Duodenal mucosa (tissue), 2 donors: ENCODE data around the gene GMDS.

ENCODE experiments used
- H3K27ac ChIP-seq: one replicate; pipeline ENCODE4 v1.7.0; 2013; ENCODE audit warnings: low read depth, low read length
- H3K27me3 ChIP-seq, 2 donors: one replicate each; pipeline ENCODE4 v1.7.0; 2013; ENCODE audit warnings: low read length in 2 of 2, control low read depth in 1 of 2; ENCODE audit not compliant: insufficient read depth in 2 of 2, control insufficient read depth in 1 of 2
- H3K36me3 ChIP-seq, 2 donors: one replicate each; pipeline ENCODE4 v1.7.0; 2013; ENCODE audit warnings: low read length in 2 of 2, control low read depth in 1 of 2; ENCODE audit not compliant: insufficient read depth in 2 of 2, control insufficient read depth in 1 of 2
- H3K4me1 ChIP-seq, 2 donors: one replicate each; pipeline ENCODE4 v1.7.0; 2013; ENCODE audit warnings: low read length in 2 of 2, control low read depth in 1 of 2; ENCODE audit not compliant: insufficient read depth in 2 of 2, control insufficient read depth in 1 of 2
- H3K4me3 ChIP-seq, 2 donors: one replicate each; pipeline ENCODE4 v1.7.0; 2013; ENCODE audit warnings: low read length in 2 of 2, low read depth in 1 of 2
- H3K9ac ChIP-seq, 2 donors: one replicate each; pipeline ENCODE4 v1.7.0; 2013; ENCODE audit warnings: low read length in 2 of 2, low read depth in 1 of 2
- H3K9me3 ChIP-seq, 2 donors: one replicate each; pipeline ENCODE4 v1.7.0; 2013; ENCODE audit warnings: low read length in 2 of 2, control low read depth in 1 of 2; ENCODE audit not compliant: control insufficient read depth in 1 of 2

Gene GMDS

DNA sequence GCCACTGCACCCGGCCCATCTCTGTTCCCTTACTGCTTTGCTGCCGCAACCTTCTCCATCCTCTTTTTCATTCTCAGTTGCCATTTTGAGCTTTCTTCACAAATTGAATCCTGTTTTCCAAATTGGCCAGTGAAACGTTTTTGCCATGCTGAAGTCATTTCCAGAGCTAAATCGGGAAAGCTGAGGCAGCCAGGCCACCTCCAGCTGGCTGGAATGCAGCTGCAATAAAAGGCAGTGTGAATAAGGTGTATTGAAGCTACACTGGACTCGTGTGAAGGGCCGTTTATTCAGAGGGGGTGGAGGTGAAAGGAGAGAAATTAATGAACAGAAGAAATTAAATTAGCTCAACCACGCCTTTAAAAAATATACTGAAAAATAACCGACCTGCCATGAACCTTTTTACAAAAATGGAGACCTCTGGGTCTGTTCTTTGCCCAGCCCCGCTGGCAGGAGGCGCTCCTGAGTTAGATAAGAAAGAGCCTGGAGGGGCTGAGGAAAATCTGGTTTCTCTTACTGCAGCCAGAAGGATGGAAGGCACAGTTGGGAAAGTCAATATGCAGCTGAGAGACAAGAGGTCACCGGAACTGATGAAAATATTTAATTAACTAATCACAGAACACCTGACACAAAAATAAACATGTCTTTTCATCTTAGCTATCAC, 351.8 kb downstream of the GMDS start:
- Histone ChIP-seq H3K4me1 (peaks cover 4 to 22% of the 10 kb centered on the region in 2 donors), H3K9me3 (no peaks in the 10 kb centered on the region), H3K27ac (no peak overlapping the region), H3K4me3 (no peak overlapping the region), H3K27me3 (no peaks in the 10 kb centered on the region), H3K9ac (no peak overlapping the region), H3K36me3 (no peaks in the 10 kb centered on the region)

DNA sequence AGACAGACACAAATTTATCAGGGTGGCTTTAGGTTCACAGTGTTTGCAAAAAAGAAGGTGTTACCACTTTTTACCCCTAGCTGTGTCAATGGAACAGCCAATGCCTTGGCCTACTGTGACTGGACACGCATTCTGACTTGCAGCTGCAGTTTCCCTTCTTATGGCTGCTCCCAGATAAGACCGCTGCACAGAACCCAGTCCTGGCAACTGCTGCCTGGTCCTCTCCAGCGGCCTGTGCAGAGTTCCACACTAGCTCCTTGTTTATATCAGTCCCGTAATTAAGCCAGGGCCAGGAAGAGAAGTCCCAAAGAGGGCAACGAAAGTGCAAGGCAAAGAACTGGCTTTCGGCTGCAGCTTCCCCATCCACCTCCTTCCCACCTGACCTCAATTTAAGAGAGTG, 352.7 kb downstream of the GMDS start:
- Histone ChIP-seq H3K27ac (no peak overlapping the region), H3K4me1 (peaks cover 4 to 22% of the 10 kb centered on the region in 2 donors), H3K9ac (no peak overlapping the region), H3K4me3 (no peak overlapping the region), H3K36me3 (no peaks in the 10 kb centered on the region), H3K9me3 (no peaks in the 10 kb centered on the region), H3K27me3 (no peaks in the 10 kb centered on the region)

DNA sequence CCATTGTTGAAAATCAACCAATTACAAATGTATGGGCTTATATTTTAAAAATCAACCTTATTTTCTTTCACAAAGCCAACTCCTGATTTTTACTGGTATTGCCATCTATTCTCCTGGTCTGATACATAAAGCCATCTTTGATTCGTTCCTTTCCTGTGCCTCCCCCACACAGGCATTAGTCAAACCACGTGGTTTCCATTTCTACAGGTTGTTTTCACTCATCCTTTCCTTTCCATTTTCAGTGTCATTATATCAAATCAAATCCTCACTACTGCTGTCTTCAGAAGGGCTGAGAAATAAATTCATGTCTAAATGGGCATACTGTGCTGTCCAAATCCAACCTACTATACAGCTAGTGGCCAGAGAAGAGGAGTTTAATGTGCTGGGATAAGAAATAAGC, 354.4 kb downstream of the GMDS start:
- no peaks in the 10 kb centered on the region for H3K36me3 ChIP-seq
- H3K4me1 ChIP-seq, result peaks cover 4 to 15% of the 10 kb centered on the region in 2 donors
- no peak overlapping the region for H3K4me3 ChIP-seq
- H3K27me3 ChIP-seq, result no peaks in the 10 kb centered on the region
- no peaks in the 10 kb centered on the region for H3K9me3 ChIP-seq
- no peak overlapping the region for H3K27ac ChIP-seq
- no peak overlapping the region for H3K9ac ChIP-seq

DNA sequence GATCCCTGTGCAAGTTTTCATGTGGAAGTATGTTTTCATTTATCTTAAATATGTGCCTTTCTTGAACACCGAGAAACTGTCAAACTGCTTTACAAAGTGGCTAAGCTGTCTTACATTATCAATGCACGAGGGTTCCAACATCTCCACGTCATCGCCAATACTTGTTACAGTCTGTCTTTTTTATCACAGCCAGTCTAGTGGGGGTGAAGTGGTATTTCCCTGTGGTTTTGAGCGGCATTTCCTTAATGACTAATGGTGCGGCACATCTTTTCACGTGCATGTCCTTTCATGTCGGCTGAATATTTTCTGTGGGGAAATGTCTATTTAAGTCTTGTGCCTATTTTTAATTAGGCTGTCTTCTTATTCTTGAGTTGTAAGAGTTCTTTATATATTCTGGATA, 355.3 kb downstream of the GMDS start:
- no peak overlapping the region for H3K4me3 ChIP-seq
- H3K27ac ChIP-seq, result no peak overlapping the region
- no peaks in the 10 kb centered on the region for H3K27me3 ChIP-seq

DNA sequence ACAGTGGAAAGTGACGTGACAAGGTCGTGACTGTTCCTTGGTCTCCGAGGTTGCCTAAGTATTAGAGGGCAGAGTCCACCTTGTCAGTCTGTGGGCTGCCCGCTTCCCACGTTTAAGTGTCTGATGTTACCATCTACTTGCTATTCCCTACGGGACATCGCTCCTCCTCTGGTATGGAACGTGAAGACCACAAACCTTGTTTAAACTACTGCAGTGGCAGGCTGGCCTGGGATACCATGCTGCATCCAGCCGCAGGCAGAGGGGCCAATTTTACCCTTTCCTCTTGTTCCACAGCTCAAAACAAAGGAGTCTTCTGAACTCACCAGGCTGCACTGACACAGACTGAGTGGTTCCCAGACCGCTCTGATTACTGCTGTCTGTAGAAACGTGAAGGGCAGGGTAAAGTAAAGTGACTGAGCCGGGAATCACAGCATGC, 359.8 kb downstream of the GMDS start:
- Histone ChIP-seq H3K27ac (no peak overlapping the region), H3K27me3 (no peaks in the 10 kb centered on the region), H3K4me1 (no peaks in the 10 kb centered on the region), H3K4me3 (no peak overlapping the region), H3K9me3 (no peaks in the 10 kb centered on the region), H3K36me3 (no peaks in the 10 kb centered on the region), H3K9ac (no peak overlapping the region)

More for the DNA sequence above, 355.3 kb downstream of the GMDS start:
- Histone ChIP-seq H3K36me3 (no peaks in the 10 kb centered on the region), H3K4me1 (peaks cover 4 to 7% of the 10 kb centered on the region in 2 donors), H3K9ac (no peak overlapping the region), H3K9me3 (no peaks in the 10 kb centered on the region)

DNA sequence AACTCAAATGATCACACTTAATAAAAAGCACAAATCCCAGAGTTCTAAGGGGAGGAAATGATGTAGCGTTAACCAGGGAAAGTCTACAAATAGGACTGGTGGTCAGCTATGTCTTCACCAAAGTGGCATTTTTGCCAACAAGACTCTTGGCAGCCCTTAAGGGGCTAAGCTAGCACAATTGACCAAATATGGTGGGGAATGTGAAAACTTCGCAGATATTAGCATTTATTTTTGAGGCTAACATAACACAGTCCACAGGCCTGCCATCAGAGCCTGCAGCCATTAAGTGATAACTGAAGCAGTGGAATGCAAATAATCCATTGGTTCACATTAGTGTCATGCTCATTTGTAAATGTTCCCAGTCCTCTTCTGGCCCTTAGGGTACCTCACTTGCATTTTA, 361.1 kb downstream of the GMDS start:
- Histone ChIP-seq H3K27ac (no peak overlapping the region), H3K9ac (no peak overlapping the region), H3K27me3 (no peaks in the 10 kb centered on the region), H3K9me3 (no peaks in the 10 kb centered on the region), H3K4me3 (no peak overlapping the region), H3K4me1 (no peaks in the 10 kb centered on the region), H3K36me3 (no peaks in the 10 kb centered on the region)

DNA sequence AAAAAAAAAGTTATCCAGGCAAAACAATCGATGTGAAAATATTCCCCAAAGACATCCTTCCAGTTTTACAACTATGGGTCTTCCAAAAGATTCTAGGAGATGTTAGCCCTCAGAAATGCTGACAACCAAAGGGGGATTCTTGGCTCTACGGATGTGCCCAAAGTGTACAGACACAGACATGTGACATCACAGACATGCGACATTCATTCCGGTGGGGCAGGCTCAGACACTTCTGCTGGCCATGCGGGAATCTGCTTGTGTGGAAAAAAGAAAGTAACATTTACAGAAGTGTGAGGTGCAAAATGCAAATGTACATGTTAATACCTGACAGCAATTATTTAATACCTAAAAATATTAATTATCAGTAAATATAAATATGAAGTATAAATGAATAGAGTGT, 367.1 kb downstream of the GMDS start:
- H3K4me1 ChIP-seq, result peaks cover 0 to 3% of the 10 kb centered on the region in 2 donors
- H3K9me3 ChIP-seq, result no peaks in the 10 kb centered on the region
- H3K4me3 ChIP-seq, result no peak overlapping the region
- H3K27ac ChIP-seq, result no peak overlapping the region
- no peak overlapping the region for H3K9ac ChIP-seq
- no peaks in the 10 kb centered on the region for H3K27me3 ChIP-seq
- peaks cover 0 to 4% of the 10 kb centered on the region in 2 donors for H3K36me3 ChIP-seq

DNA sequence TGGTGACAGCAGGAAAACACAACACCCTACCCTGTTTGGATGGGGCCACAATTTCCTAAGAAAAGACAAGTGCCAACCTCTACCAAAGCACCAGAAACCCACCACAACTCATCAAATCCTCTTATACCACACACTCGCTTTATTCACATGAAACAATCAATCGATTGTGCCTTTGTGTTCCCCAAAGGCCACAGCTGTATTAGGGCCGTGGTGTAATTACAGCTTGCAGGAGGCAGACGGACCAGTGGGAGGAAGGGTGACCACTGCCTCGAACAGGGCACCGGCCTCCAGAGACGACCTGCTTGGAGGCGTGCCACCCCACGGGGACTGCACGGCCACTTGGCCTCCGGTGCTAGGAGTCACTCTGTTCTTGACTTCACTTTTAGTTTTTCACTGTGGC, 371.6 kb downstream of the GMDS start:
- Histone ChIP-seq H3K36me3 (peaks cover 0 to 4% of the 10 kb centered on the region in 2 donors), H3K27me3 (no peaks in the 10 kb centered on the region), H3K4me1 (peaks cover 6 to 14% of the 10 kb centered on the region in 2 donors), H3K9me3 (no peaks in the 10 kb centered on the region), H3K4me3 (no peak overlapping the region), H3K9ac (no peak overlapping the region), H3K27ac (no peak overlapping the region)

DNA sequence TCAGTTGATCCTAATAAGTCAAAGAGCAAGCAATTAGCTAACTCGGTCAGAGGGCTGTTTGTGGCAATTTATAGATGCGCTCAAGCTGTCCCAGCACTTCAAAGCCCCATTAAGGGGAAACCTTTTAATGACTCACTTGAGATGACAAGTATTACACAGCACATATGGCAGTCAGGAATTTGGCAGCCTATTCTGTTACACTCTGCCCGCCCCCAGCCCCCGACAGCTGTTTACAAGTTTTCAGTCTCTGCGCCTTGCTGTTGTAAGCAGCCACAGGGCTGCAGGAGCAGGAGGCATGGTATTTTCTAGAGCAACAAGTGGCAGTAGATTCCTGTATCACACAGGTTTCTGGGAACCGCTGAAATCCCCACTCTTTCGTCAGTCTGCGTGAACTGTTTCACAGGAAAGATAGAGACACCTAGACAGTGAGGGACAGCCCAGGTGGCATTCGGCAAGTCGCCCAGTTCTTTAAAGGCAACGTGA, 372.7 kb downstream of the GMDS start:
- Histone ChIP-seq H3K4me1 (peaks cover 6 to 14% of the 10 kb centered on the region in 2 donors), H3K27me3 (no peaks in the 10 kb centered on the region), H3K9me3 (no peaks in the 10 kb centered on the region), H3K9ac (no peak overlapping the region), H3K36me3 (peaks cover 0 to 4% of the 10 kb centered on the region in 2 donors), H3K4me3 (no peak overlapping the region), H3K27ac (no peak overlapping the region)

DNA sequence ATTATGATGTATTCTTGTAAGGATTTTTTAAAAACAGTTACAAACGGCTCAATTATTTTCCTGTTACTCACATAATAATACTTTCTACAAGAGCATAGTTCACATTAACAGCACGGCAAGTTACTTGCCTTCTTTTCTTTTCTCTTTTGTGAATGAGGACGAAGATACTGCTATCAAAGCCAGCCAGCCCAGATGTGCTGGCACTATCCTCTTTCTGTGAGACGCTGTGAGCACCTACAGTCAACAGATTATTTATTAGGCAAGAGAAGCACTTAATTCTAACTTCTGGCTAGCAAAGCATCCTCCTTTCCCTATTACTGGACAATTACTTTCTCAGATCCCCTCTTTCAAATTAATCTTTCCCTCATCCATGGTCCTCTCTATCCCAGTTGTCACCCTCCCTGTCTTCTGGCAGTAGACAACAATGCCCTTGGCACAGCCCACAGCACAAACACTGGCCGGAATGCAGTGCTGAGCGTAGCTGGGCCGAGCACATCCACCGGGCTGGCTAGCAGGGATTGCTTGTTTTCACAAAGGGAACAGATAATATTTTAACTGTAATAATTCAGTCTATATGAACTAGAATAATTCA, 373.6 kb downstream of the GMDS start:
- H3K4me1 ChIP-seq, result peaks cover 6 to 14% of the 10 kb centered on the region in 2 donors
- H3K27ac ChIP-seq, result no peak overlapping the region
- no peak overlapping the region for H3K4me3 ChIP-seq
- H3K9ac ChIP-seq, result no peak overlapping the region
- peaks cover 0 to 1% of the 10 kb centered on the region in 2 donors for H3K36me3 ChIP-seq
- H3K27me3 ChIP-seq, result no peaks in the 10 kb centered on the region
- H3K9me3 ChIP-seq, result no peaks in the 10 kb centered on the region
